Breast epithelium (tissue), 3 donors: ENCODE results near the gene CNKSR1.

Source experiments
- CTCF ChIP-seq, 3 donors: fragments of 450-650 bp; IDR thresholded peaks; one replicate each; pipeline ENCODE4 v1.5.1; 2016 to 2017; ENCODE audit warnings: antibody characterized with exemption in 3 of 3, mild to moderate bottlenecking in 3 of 3, moderate library complexity in 3 of 3
- POLR2A ChIP-seq: fragments of 450-650 bp; IDR thresholded peaks from one replicate; pipeline ENCODE4 v1.6.1; 2016; ENCODE audit warnings: antibody characterized with exemption, mild to moderate bottlenecking, moderate library complexity

GRCh38 chr1:26175346-26175745 is 1.9 kb upstream of the CNKSR1 start:
- TF ChIP-seq CTCF (IDR thresholded peaks at IDR 0.05) (no peak), POLR2A (no peak)
